IPS-15b (cell line): ENCODE measurements around the gene TEKT5.

Experiments
- H3K27me3 ChIP-seq: one replicate; pipeline ENCODE4 v1.6.1; 2013; ENCODE audit warnings: low read length; ENCODE audit not compliant: control insufficient read depth, insufficient read depth
- H3K36me3 ChIP-seq: one replicate; pipeline ENCODE4 v1.6.1; 2013; ENCODE audit warnings: low read length; ENCODE audit not compliant: control insufficient read depth, insufficient read depth
- H3K4me1 ChIP-seq: one replicate; pipeline ENCODE4 v1.6.1; 2013; ENCODE audit warnings: mild to moderate bottlenecking, low read length; ENCODE audit not compliant: control insufficient read depth, insufficient read depth
- H3K4me3 ChIP-seq: one replicate; pipeline ENCODE4 v1.5.1; 2013; ENCODE audit warnings: low read depth, low read length
- H3K9ac ChIP-seq: one replicate; pipeline ENCODE4 v1.6.1; 2013; ENCODE audit warnings: low read depth, mild to moderate bottlenecking, low read length
- H3K9me3 ChIP-seq: one replicate; pipeline ENCODE4 v1.6.1; 2013; ENCODE audit warnings: mild to moderate bottlenecking, low read length; ENCODE audit not compliant: control insufficient read depth, insufficient read depth

The TEKT5 gene

DNA sequence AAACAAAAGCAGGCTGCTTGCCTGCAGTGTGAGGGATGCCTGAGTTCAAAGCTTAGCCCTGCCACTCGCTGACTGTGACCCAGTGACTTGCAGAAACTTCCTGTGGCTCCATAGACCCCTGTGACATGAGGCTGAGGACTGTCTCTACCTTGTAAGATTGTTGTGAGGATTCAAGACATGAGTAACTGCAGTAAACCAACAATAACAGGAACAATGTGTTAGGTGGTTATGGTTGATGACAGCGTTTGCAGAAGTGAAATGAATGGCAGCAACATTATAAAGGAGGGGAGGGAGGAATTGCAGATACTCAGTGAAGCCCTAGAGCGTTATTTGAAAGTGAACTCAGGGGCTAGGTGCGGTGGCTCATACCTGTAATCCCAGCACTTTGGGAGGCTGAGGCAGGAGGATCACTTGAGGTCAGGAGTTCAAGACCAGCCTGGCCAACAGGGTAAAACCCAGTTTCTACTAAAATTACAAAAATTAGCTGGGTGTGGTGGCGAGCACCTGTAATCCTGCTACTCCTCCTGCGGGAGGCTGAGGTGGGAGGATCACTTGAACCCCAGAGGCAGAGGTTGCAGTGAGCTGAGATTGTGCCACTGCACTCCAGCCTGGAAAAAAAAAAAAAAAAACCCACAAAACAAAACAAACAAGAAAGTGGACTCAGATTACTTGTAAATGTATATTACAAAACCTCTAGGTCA lies 80.8 kb downstream of the TEKT5 start:
- Histone ChIP-seq H3K9me3 (no peaks in the 10 kb centered on the region), H3K27me3 (peaks cover 10% of the 10 kb centered on the region), H3K4me1 (peaks cover 10% of the 10 kb centered on the region), H3K36me3 (no peaks in the 10 kb centered on the region), H3K4me3 (no peak overlapping the region), H3K9ac (no peak overlapping the region)

DNA sequence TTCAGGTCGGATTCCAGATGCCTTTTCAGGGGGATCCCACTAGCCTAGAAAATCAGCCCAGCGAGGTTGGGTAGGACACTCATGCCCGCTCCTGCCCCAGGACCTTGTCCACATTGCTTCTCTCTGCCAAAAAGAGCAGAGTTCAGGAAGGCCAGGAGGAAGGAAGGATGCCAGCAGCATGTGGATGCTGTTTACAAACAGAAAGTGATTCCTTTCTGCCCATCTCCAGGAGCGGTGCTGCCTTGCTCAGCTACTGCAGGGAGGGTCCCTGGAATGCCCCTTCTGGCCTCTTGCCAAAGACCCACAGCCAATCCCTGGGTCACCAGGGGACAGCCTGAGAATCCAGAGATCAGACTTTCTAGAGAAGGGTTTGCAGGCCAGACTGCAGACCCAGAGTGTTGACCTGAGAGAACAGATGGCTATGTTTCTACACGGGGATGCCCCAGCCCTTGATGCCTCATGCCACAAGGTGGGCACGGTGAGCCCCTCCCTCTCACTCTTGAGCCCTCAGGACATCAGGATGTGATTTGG lies 82.0 kb downstream of the TEKT5 start:
- Histone ChIP-seq H3K4me3 (no peak overlapping the region), H3K9ac (no peak overlapping the region), H3K27me3 (peaks cover 3% of the 10 kb centered on the region), H3K9me3 (no peaks in the 10 kb centered on the region), H3K4me1 (peaks cover 7% of the 10 kb centered on the region), H3K36me3 (no peaks in the 10 kb centered on the region)

GRCh38 chr16:10611825-10612342 lies 82.8 kb downstream of the TEKT5 start:
- Histone ChIP-seq H3K36me3 (no peaks in the 10 kb centered on the region), H3K4me3 (no peak overlapping the region), H3K4me1 (peaks cover 2% of the 10 kb centered on the region), H3K27me3 (no peaks in the 10 kb centered on the region), H3K9me3 (no peaks in the 10 kb centered on the region), H3K9ac (no peak overlapping the region)

DNA sequence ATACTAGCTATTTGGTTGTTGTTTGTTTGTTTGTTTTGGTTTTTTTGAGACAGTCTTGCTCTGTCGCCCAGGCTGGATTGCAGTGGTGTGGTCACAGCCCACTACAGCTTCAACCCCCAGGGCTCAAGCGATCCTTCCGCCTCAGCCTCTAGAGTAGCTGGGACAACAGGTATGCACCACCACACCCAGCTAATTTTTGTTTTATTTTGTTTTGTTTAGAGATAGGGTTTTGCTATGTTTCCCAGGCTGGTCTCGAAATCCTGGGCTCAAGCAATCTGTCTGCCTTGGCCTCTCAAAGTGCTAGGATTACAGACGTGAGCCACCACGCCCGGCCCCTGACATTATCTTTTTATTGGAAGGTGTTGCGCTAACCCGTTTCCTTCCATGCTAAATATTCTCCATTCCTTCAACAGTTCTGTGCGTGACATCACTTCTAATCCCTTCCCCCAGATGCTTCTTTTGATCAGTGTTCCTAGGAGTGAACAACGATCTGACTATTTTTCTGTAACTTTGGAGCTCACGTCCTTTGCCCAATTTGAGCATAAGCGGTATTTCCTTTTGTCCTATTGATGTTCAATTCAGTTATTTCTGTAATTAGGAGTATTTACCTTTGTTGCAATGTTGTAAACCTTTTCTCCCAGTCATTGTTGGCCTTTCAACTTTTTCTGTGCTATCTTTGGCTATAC lies 84.1 kb downstream of the TEKT5 start:
- Histone ChIP-seq H3K4me1 (no peaks in the 10 kb centered on the region), H3K27me3 (no peaks in the 10 kb centered on the region), H3K9ac (no peak overlapping the region)

GRCh38 chr16:10609402-10609774 lies 85.3 kb downstream of the TEKT5 start:
- H3K4me3 ChIP-seq = no peak overlapping the region
- H3K4me1 ChIP-seq = no peaks in the 10 kb centered on the region
- H3K9me3 ChIP-seq = no peaks in the 10 kb centered on the region
- H3K27me3 ChIP-seq = no peaks in the 10 kb centered on the region
- H3K36me3 ChIP-seq = no peaks in the 10 kb centered on the region
- no peak overlapping the region for H3K9ac ChIP-seq

More for the DNA sequence above, 84.1 kb downstream of the TEKT5 start:
- no peak overlapping the region for H3K4me3 ChIP-seq
- no peaks in the 10 kb centered on the region for H3K9me3 ChIP-seq
- no peaks in the 10 kb centered on the region for H3K36me3 ChIP-seq

DNA sequence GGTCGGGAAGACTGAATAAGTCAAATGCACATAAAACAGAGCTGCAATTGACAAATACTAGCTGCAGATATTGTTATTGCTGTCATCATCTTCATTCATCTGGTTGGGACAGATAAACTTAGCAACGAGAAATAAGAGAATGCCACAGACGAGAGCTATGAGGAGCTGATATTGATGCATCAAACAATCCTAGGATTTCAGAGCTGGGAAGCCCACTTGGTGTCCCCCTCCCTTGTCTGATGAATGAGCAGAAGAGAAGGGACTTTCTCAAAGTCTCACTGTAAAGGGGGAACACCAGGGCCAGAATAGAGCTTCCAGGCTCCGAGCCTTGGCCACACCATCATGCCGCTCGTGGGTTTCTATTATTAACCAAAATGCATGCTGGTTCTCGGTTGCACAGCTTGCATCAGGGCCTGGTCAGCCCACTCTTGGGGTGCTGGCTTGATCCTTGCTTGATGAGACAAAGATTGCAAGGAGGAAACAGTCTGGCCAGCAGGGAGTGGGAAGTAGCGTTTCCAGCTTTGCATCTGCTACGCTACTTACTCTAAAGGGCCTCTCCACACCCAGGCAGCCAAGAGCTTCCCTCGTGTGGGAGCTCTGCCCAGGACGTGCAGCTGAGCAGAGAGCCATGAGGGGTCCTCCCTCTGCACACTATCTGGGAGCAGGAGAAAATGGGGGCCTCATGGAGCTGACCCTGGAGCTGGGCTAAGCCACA lies 85.9 kb downstream of the TEKT5 start:
- H3K27me3 ChIP-seq = no peaks in the 10 kb centered on the region
- no peak overlapping the region for H3K4me3 ChIP-seq
- H3K9ac ChIP-seq = no peak overlapping the region
- no peaks in the 10 kb centered on the region for H3K9me3 ChIP-seq
- H3K4me1 ChIP-seq = no peaks in the 10 kb centered on the region
- H3K36me3 ChIP-seq = no peaks in the 10 kb centered on the region

- H3K9ac ChIP-seq = no peak overlapping the region
- no peaks in the 10 kb centered on the region for H3K36me3 ChIP-seq
- no peaks in the 10 kb centered on the region for H3K4me1 ChIP-seq
- no peak overlapping the region for H3K4me3 ChIP-seq
- H3K27me3 ChIP-seq = no peaks in the 10 kb centered on the region
- no peaks in the 10 kb centered on the region for H3K9me3 ChIP-seq
Observed at GRCh38 chr16:10607157-10607556, 87.6 kb downstream of the TEKT5 start.

GRCh38 chr16:10606607-10607006 lies 88.1 kb downstream of the TEKT5 start:
- H3K27me3 ChIP-seq = no peaks in the 10 kb centered on the region
- H3K9me3 ChIP-seq = no peaks in the 10 kb centered on the region
- no peaks in the 10 kb centered on the region for H3K4me1 ChIP-seq

GRCh38 chr16:10605636-10606035 lies 89.1 kb downstream of the TEKT5 start:
- Histone ChIP-seq H3K9me3 (no peaks in the 10 kb centered on the region), H3K4me1 (no peaks in the 10 kb centered on the region), H3K4me3 (no peak overlapping the region), H3K36me3 (no peaks in the 10 kb centered on the region), H3K27me3 (no peaks in the 10 kb centered on the region), H3K9ac (no peak overlapping the region)

More at GRCh38 chr16:10606607-10607006, 88.1 kb downstream of the TEKT5 start:
- Histone ChIP-seq H3K4me3 (no peak overlapping the region), H3K36me3 (no peaks in the 10 kb centered on the region), H3K9ac (no peak overlapping the region)

DNA sequence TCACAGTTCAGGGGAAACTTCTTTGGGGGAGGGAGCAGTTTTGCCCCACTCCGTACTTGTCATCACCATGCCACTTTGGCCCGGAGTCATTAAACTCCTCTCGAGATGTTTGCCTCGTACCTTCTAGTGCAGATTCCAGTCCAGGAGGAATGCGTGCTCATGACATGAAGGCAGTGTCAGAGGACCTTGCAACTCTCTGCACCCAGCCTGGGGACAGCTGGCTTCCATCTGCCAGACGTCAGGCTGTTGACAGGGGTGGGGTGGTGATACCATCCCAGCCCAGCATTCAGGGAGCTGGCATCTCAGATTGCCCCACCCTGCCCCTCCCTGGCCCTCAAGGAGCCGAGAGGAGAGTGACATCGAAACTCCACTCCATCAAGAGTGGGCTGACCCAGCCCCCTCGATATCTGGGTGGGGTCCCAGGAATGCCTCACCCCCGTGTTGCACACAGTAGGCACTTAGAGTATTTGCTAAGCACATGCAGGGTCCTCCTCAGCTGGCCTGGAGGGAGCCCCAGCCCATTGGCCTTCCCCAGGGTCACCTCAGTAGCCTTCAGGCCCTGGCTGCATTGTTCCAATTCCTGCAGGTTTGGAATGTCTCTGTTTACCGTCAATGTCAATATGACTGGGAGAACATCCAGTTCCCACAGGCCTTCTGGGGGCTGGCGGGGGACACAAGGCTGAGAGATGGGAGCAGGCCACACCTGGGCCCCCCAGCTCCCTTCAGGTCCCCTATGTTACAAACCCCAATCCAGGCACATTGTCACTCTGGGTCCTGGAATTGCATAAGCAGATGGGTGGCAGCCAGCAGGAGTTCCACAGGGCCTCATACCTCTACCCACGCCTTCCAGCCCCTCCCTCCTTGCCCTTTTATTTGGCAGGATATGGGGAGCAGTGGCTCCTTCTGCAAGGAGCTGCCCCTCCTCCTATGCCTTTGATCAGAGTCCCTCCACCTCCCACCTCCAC lies 93.0 kb downstream of the TEKT5 start:
- Histone ChIP-seq H3K4me3 (no peak overlapping the region), H3K9me3 (no peaks in the 10 kb centered on the region), H3K27me3 (no peaks in the 10 kb centered on the region), H3K4me1 (no peaks in the 10 kb centered on the region), H3K9ac (no peak overlapping the region), H3K36me3 (no peaks in the 10 kb centered on the region)
